Effector memory CD8-positive, alpha-beta T cell (primary cell): ENCODE data around the gene VTI1A.

Experiments
- ATAC-seq: fragments of 150-1000 bp; cut with Tn5 transposase; replicated peaks from 2 replicates; pipeline ENCODE4 v1.10.0; 2021; ENCODE audit warnings: mild to moderate bottlenecking, moderate library complexity
- DNase-seq, 3 experiments: peaks; one replicate each; pipeline ENCODE4 v3.0.0; 2021
- H3K27ac Mint-ChIP-seq, 2 donors: one replicate each; pipeline ENCODE4 v1.8.0; 2022; ENCODE audit warnings: mild to moderate bottlenecking in 2 of 2, mixed read lengths in 2 of 2, moderate library complexity in 2 of 2
- H3K27me3 Mint-ChIP-seq, 2 donors: one replicate each; pipeline ENCODE4 v1.8.0; 2022; ENCODE audit warnings: mixed read lengths in 2 of 2
- H3K36me3 Mint-ChIP-seq: one replicate; pipeline ENCODE4 v1.8.0; 2022; ENCODE audit warnings: mild to moderate bottlenecking, moderate library complexity, mixed read lengths; ENCODE audit not compliant: insufficient read depth
- H3K4me1 Mint-ChIP-seq, 2 donors: one replicate each; pipeline ENCODE4 v1.8.0; 2022; ENCODE audit warnings: low read depth in 2 of 2, mixed read lengths in 2 of 2
- H3K4me3 Mint-ChIP-seq, 2 donors: one replicate each; pipeline ENCODE4 v1.8.0; 2022; ENCODE audit warnings: mild to moderate bottlenecking in 2 of 2, mixed read lengths in 2 of 2, moderate library complexity in 2 of 2
- H3K9me3 Mint-ChIP-seq, 2 donors: one replicate each; pipeline ENCODE4 v1.8.0; 2022; ENCODE audit warnings: mixed read lengths in 2 of 2

VTI1A gene

DNA sequence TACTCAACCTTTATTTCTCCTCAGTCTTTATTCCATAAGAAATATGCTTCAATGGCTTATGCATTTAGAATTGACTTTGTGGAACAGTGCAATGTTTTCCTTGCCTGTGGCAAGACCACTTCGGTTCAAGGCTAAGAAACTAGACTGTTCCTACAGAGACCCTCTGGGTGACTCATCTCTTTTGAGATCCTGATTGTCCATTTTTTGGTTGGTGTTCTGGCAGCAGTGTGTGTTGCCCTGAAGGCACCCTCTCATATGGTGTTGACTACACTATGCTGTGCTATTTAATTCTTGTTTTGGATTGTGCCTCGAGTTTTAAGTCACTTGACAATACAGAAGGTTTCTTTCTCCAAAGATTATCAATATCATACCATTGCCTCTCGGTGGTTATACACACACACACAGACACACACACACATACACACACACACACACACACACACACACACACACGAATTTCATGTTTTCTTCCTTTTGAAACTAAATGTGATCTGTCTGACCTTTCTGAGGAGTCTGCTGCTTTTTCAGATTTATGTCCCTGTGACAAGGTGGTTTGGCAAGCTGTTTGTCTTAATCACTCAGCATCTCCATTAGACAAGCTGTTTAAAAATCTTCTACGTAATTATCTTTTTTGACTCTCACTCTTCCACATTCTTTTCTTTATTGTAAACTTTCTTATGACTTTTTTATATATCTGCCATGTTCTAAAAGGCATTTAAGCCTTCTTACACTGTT lies 187.2 kb downstream of the VTI1A start:
- Mint-ChIP-seq H3K4me3 (no peak overlapping the region), H3K9me3 (no peaks in the 10 kb centered on the region), H3K36me3 (no peaks in the 10 kb centered on the region), H3K27me3 (no peaks in the 10 kb centered on the region), H3K27ac (no peak overlapping the region), H3K4me1 (peaks cover 0 to 4% of the 10 kb centered on the region in 2 donors)
- DNase-seq (no peak), ATAC-seq (no peak)

DNA sequence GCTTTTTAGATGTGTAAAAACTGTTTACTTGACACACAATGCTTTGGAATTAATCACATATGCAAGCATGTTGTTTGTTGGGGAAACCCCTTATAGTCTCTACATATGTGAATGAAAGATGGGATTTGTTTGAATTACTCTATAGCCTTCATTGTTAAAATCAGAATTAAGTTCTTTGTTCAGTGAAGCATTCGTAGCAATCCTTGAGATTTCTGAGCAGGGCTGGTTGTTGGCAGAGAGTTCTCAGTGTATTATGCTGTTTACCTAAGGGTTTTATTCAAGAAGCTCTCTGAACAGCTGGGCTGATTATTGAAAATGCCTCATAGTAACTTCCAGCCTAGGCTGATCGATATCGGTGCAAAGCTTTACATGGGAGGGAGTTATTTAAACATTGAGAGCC lies 190.9 kb downstream of the VTI1A start:
- Mint-ChIP-seq H3K27ac (no peak overlapping the region), H3K27me3 (no peaks in the 10 kb centered on the region), H3K4me1 (peaks cover 0 to 3% of the 10 kb centered on the region in 2 donors), H3K9me3 (no peaks in the 10 kb centered on the region), H3K4me3 (no peak overlapping the region), H3K36me3 (no peaks in the 10 kb centered on the region)
- ATAC-seq: no peak
- no peak for DNase-seq

DNA sequence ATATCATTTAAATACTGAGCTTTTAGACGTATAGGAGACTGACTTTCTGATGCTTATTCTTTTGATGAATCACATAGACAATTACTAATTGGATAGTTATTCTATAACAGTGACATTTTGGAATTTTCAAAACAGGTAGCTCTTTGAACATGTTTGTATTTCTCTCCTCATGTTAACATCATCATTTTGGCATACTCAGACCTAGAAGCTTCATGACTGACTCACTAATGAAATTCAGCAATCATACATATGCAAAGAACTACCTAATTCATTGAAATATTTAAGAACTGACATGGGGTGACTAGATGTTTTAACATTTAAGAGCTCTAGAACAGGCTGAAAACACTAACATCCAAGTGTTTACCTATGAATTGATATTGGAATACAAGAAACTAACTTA lies 192.3 kb downstream of the VTI1A start:
- no peaks in the 10 kb centered on the region for H3K36me3 Mint-ChIP-seq
- H3K4me3 Mint-ChIP-seq: no peak overlapping the region
- H3K4me1 Mint-ChIP-seq: peaks cover 0 to 2% of the 10 kb centered on the region in 2 donors
- no peaks in the 10 kb centered on the region for H3K27me3 Mint-ChIP-seq
- no peaks in the 10 kb centered on the region for H3K9me3 Mint-ChIP-seq
- DNase-seq (no peak), ATAC-seq (no peak)
- no peak overlapping the region for H3K27ac Mint-ChIP-seq

DNA sequence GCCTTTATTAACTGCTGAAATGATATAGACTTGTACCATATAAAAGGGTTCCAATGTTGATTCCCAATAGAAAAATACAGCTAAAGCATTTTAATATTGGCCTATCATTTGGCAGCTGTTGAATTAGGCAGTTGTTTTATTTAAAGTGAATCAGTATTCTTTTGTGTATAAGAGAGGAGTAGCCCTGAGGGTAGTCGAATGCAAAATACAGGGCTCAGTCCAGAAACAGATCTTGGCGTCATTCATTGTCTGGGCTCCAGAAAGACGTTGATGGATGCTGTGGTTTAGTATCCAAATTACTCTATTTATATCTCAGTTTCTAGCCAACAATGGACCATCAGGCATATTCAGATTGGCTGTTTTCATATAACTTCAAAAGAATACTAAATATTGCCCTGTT lies 193.6 kb downstream of the VTI1A start:
- no peak for ATAC-seq
- H3K4me1 Mint-ChIP-seq: peaks cover 0 to 2% of the 10 kb centered on the region in 2 donors
- no peak overlapping the region for H3K4me3 Mint-ChIP-seq
- no peaks in the 10 kb centered on the region for H3K36me3 Mint-ChIP-seq
- H3K27ac Mint-ChIP-seq: no peak overlapping the region
- DNase-seq: no peak
- H3K27me3 Mint-ChIP-seq: no peaks in the 10 kb centered on the region
- H3K9me3 Mint-ChIP-seq: no peaks in the 10 kb centered on the region

DNA sequence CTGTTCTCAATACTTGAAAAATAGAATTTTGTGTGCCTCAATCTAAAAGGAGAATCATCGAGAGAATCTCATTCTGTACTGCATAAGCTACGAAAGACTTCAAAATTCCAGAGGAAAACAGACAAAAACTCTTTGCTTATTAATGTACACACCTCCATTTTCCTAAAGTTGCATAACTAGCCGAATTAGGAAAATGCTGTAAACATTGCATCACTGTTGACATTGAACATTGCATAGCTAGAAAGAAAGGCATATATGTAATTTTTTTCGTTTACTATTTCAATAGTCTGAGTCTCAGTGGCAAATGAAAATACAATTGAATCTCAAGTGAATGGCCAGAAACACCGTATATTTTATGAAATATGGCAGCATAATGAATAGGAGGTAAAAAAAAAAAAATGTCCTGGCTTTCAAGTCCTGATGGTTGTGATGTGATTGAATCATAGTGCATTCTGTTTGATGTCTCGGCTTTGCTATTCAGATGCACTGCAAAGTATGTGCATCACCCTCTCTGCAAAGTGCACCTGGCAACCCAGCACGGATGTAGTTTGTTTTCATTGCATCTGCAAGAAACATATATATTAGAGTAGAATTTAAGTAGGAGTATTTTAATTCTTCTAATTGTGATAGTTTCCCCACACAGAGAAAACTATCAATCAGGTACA lies 196.7 kb downstream of the VTI1A start:
- Mint-ChIP-seq H3K27me3 (no peaks in the 10 kb centered on the region), H3K4me1 (no peaks in the 10 kb centered on the region), H3K27ac (no peak overlapping the region), H3K4me3 (no peak overlapping the region), H3K9me3 (no peaks in the 10 kb centered on the region), H3K36me3 (no peaks in the 10 kb centered on the region)
- DNase-seq (no peak), ATAC-seq (no peak)

DNA sequence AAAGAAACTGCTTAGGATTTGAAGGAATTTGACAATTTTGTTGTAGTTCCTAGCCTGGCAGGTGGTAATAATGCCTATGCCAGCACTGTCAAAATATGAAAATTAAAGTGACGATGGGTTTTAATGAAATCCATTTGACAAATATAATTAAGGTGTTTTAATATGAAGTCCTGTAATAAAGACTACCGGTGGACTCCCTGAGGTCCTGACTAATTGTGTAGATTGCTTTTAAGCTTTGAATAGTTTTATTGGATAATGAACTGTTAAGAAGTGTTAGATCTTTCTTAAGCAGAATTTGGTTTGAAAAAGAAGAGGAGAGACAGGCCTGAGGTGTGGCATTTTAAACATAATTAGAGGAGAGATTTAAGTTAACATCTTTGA lies 197.2 kb downstream of the VTI1A start:
- DNase-seq: no peak
- Mint-ChIP-seq H3K36me3 (no peaks in the 10 kb centered on the region), H3K27ac (no peak overlapping the region), H3K27me3 (no peaks in the 10 kb centered on the region), H3K4me3 (no peak overlapping the region), H3K4me1 (no peaks in the 10 kb centered on the region), H3K9me3 (no peaks in the 10 kb centered on the region)
- ATAC-seq: no peak

DNA sequence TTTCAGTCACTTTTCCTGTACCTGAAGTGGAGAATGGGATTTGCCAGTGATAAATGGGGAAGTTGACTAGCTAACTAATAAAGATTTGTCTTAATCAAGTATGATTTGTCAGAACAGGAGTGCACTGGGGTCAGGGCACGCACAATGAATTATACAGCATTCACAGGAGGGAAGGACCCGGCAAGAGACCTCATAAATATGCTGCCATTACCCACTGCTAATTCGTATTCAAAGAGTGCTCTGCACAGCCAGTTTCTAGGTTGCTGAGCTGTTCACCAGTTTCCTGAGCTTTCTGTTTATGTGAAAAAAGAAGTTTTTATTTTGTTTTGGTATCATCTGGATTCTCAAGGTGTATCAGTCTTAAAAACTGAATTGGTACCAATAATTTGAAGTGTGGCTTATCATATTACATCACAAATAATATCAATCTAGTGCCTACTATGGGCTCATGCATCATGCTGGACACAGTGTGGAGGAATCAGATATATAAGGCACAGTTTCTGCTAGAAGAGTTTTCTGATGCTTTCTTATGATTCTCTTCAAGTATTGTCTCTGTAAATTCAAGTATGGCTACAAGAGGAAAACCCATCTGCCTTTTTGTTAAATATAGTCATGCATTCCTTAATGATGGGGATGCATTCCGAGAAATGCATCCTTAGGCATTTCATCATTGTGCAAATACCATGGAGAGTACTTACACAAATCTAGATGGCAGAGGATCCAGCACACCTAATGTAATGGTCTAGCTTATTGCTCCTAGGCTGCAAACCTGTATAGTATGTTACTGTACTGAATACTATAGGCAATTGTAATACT lies 202.2 kb downstream of the VTI1A start:
- H3K9me3 Mint-ChIP-seq: no peaks in the 10 kb centered on the region
- H3K4me1 Mint-ChIP-seq: no peaks in the 10 kb centered on the region
- H3K27me3 Mint-ChIP-seq: no peaks in the 10 kb centered on the region
- H3K4me3 Mint-ChIP-seq: no peak overlapping the region
- H3K36me3 Mint-ChIP-seq: no peaks in the 10 kb centered on the region
- ATAC-seq (no peak), DNase-seq (no peak)
- H3K27ac Mint-ChIP-seq: no peak overlapping the region

DNA sequence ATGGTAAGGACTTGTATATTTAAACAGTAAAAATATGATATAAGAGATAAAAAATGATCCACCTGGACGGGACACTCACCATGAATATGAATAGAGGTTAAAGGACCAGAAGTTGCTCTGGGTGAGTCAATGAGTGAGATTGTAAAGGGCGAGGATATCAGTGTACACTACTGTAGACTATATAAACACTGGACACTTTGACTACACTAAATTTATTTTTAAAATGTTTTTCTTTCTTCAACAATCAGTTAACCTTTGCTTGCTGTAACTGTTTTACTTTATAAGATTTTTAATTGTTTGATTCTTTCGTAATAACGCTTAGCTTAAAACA lies 202.8 kb downstream of the VTI1A start:
- no peak for ATAC-seq
- Mint-ChIP-seq H3K36me3 (no peaks in the 10 kb centered on the region), H3K4me3 (no peak overlapping the region), H3K27ac (no peak overlapping the region), H3K9me3 (no peaks in the 10 kb centered on the region), H3K27me3 (no peaks in the 10 kb centered on the region), H3K4me1 (no peaks in the 10 kb centered on the region)
- DNase-seq: no peak

DNA sequence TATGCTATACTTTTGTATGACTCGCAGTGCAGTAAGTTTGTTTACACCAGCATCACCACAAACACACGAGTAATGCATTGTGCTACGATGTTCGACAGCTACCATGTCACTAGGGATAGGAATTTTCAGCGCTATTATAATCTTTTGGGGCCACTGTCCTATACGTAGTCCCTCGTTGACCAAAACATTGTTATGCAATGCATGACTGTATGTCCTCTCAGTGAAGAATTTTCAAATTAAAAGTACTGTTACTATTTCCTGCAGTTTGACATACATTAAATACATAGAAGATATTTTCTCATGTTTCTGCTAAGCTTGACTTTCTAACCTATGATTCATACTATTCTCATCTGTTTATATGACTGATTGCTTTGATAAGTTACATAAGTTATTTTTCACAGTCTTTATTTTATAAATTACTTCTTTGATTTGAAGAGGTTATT lies 203.6 kb downstream of the VTI1A start:
- H3K4me1 Mint-ChIP-seq: no peaks in the 10 kb centered on the region
- ATAC-seq (no peak), DNase-seq (no peak)
- H3K27me3 Mint-ChIP-seq: no peaks in the 10 kb centered on the region
- H3K36me3 Mint-ChIP-seq: no peaks in the 10 kb centered on the region
- H3K4me3 Mint-ChIP-seq: no peak overlapping the region
- no peak overlapping the region for H3K27ac Mint-ChIP-seq
- no peaks in the 10 kb centered on the region for H3K9me3 Mint-ChIP-seq

DNA sequence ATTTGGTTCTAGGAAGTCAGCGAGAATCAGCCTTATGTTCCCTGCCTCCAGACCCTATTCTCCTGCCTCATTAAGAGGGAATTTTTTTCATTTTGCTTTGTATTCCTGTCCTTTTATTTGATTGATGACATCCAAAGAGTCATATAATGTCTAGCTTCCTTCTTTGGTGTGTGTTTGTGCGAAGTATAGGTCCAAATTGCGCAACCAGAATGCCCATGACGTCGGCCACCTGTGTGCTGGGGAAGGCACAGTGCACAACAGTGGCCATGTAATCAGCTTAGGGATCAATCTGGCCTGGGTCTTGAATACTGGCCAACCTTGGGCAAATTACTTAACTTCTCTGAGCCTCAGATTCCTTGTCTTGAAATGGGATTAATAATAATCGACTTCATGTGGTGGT lies 206.2 kb downstream of the VTI1A start:
- DNase-seq (no peak), ATAC-seq (no peak)
- peaks cover 0 to 8% of the 10 kb centered on the region in 2 donors for H3K4me1 Mint-ChIP-seq
- H3K36me3 Mint-ChIP-seq: peaks cover 2% of the 10 kb centered on the region
- H3K27ac Mint-ChIP-seq: no peak overlapping the region
- H3K27me3 Mint-ChIP-seq: no peaks in the 10 kb centered on the region
- no peak overlapping the region for H3K4me3 Mint-ChIP-seq
- H3K9me3 Mint-ChIP-seq: no peaks in the 10 kb centered on the region

DNA sequence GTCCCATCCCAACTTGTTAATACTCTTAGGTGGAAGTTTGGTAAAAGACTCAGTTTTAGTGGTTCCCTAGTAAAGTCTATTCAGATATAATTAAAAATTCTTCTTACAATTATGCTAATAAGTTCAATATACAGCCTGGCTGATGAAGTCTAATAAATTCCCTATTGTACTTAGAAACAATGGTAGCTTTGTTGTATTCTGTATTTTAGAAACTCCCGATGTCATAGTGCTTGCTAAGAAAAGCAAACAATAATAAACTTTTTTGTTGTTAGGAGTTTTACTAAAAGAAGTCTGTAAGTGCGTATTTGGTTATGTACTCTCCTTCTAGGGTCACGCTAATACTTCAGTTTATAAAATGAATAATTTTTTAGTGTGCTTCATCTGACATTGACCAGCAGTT lies 206.8 kb downstream of the VTI1A start:
- peaks cover 0 to 8% of the 10 kb centered on the region in 2 donors for H3K4me1 Mint-ChIP-seq
- no peak overlapping the region for H3K4me3 Mint-ChIP-seq
- DNase-seq (no peak), ATAC-seq (no peak)
- H3K27ac Mint-ChIP-seq: no peak overlapping the region
- peaks cover 2% of the 10 kb centered on the region for H3K36me3 Mint-ChIP-seq
- H3K9me3 Mint-ChIP-seq: no peaks in the 10 kb centered on the region
- H3K27me3 Mint-ChIP-seq: no peaks in the 10 kb centered on the region

DNA sequence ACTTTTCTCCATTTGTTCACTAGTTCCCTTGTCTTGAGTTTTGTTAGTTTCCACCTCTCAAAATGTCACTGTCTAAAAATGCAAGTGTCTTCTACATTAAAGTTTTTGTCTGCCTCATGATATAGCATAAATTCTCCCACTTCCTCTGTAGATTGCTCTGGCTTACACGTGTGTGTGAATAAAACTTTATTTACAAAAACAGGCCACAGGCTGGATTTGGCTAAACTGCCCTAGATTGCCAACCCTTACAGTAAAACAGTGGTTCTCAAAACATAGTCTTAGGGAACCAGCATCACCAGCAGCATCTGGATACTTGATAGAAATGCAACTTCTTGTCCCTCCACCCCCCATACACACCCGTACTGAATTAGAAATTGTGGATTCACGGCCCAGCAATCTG lies 207.8 kb downstream of the VTI1A start:
- no peak for ATAC-seq
- H3K4me3 Mint-ChIP-seq: no peak overlapping the region
- H3K27me3 Mint-ChIP-seq: no peaks in the 10 kb centered on the region

DNA sequence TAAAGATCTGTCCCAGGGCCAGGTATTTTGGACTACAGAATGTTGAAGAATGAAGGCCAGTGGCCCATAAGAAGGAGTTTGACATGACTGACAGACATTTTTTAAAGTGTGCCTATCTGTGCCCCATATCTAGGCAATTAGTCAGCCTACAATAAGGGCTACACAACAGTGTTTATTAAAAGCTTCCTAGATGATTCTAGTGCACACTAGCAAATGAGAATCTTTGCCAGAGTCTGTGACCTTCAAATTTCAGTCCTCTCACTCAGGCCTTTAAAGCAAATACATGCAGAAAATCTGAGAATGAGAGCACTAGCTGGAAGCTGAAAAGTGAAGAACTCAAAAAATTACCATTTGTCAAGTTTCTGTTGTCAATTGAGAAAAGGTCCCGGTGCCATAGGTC lies 208.7 kb downstream of the VTI1A start:
- ATAC-seq (no peak), DNase-seq (no peak)
- Mint-ChIP-seq H3K4me3 (no peak overlapping the region), H3K27ac (peak overlapping the region in 1 of 2 donors; percentile 17), H3K9me3 (no peaks in the 10 kb centered on the region), H3K4me1 (peaks cover 0 to 8% of the 10 kb centered on the region in 2 donors), H3K36me3 (peaks cover 2% of the 10 kb centered on the region), H3K27me3 (no peaks in the 10 kb centered on the region)

More for the DNA sequence above, 207.8 kb downstream of the VTI1A start:
- peaks cover 2% of the 10 kb centered on the region for H3K36me3 Mint-ChIP-seq
- H3K27ac Mint-ChIP-seq: no peak overlapping the region
- H3K9me3 Mint-ChIP-seq: no peaks in the 10 kb centered on the region
- no peak for DNase-seq
- peaks cover 0 to 8% of the 10 kb centered on the region in 2 donors for H3K4me1 Mint-ChIP-seq

DNA sequence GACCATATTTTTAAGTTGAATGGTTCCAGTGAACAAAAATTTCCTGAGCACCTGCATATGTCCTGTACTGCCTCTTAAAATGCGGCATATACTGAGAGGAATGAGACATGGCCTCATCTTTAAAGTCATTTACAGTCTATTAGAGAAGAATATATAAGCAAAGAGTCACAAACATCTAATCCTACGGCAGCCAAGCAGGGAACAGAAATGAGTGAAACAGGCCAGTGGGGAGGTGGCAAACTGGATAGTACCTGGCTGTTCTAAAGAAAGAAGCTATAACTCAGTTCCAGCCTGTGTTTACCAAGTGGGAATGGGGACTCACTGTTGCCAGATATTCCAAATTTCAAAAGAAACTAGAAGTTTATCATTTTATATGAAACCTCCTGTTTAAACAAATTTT lies 211.4 kb downstream of the VTI1A start:
- Mint-ChIP-seq H3K4me3 (no peak overlapping the region), H3K9me3 (no peaks in the 10 kb centered on the region), H3K36me3 (peaks cover 2% of the 10 kb centered on the region), H3K27me3 (no peaks in the 10 kb centered on the region), H3K27ac (no peak overlapping the region), H3K4me1 (peaks cover 0 to 8% of the 10 kb centered on the region in 2 donors)
- DNase-seq (no peak), ATAC-seq (no peak)
